ENCODE measurements around the gene GAPDHS.

Gene GAPDHS

GRCh38 chr19:35511337-35511736 lies 21.9 kb upstream of the GAPDHS start:
- DNase-seq: no peak

DNA sequence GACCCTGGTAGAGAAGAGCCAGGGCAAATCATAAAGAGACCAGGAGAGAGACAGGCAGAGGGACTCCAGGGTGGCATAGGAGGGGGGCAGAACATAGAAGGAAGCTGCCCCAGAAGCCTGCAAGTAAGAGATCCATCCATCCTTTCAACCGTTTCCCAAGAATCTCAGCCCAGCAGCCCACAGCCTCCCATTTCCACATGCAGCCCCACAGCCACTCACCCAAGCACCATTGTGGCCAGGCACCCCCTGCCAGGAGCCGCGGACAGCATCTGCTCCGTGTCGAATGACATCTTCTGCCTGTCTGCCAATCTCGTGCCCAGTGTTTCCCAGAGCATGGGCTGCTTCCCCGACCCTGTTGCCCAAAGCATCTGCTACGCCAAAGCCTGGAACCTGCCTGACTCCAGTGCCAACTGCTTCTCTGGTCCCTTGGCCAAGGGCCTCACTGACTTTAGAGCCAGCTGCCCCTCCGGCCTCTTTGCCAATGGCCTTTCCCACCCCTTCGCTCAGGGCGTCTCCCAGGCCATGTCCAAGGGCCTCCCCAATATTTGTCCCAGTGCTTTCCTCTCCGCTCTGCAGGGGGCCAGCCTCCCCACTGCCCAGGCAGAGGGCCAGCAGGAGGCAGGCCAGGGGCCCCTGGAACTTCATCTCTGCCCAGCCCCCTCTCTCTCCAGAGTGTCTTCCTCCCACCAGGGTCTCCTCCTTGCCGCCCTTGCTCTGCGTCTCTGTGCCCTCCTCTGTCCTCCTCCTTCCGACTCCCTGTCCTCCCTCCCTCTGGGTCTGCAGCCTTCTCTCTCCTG lies 20.2 kb upstream of the GAPDHS start:
- no peak for DNase-seq

- no peak for DNase-seq
These were observed 19.5 kb upstream of the GAPDHS start, which contains the start of gene DMKN for GRCh38 chr19:35513628-35514281. DMKN (minus strand) TSS chr19:35513649; CDS start chr19:35513475, 174 bp downstream.

DNA sequence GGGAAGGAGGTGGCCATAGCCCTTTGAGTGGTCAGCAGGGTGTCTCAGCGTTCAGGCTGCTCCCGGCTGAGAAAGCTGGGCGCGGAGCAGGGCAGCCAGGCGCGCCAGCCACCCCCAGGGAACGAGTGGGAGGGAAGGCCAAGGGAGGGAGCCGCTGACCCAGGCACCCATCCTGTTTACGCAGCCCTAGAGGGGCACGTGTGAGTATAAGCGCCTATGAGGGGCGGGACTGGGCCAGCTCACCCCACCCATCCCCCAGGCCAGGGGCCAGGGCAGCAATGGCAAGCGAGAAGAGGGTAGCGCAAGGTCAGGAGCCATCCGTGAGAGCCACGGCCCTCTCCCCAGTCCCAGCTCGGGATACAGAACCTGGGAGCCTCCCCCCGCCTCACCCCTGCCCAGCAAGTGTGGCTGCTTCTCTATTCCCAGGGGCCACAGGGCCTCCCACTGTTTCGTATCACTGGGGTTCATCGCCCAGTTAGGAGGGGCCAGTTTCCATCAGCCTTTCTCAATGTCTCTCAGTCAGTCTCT lies 18.9 kb upstream of the GAPDHS start:
- DNase-seq: no peak

DNA sequence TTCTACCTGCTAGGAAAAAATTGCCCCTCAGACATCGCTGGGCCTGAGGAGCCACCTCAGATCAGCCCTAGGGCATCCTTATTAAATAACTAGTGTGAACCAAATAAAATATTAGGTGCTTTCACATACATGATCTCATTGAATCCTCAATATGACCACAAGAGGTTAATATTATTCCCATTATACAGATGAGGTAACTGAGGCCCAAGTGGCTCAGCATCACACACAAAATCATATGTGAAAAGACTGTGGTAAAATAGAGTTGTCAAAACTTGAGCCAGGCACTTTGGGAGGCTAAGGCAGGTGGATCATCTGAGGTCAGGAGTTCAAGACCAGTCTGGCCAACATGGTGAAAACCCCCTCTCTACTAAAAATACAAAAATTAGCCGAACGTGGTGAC lies 16.9 kb upstream of the GAPDHS start:
- no peak for DNase-seq

DNA sequence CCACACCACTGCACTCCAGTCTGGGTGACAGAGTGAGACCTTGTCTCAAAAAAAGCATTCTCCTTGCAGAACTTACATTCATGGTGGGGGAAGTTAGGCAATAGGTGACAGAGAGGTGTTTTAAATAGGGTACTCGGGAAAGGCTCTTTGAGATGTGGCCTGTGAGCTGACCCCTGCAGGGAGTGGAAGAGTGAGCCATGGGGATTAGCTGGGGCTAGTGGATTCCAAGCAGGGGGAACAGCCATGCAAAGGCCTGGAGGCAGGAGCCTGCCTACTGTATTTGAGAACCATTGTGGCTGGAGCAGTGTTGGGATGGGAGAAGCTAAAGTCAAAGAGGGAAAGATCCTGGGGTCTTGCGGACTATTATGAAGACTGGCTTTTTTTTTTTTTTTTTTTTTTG lies 15.9 kb upstream of the GAPDHS start:
- no peak for DNase-seq

DNA sequence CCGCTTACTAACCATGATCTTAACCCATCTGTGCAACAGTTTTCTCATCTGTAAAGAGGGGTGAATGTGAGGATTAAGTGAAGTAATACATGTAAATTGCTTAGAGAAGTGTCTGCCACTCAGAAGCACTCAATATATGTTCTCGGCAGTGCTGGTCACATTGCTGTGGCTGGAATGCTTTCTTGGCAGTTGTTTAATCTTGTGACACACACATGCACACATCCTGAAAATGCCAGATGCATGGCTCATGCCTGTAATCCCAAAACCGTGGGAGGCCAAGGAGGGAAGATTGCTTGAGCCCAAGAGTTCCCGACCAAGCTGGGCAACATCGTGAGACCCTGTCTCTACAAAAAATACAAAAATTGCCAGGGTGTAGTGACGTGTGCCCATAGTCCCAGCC lies 14.9 kb upstream of the GAPDHS start:
- no peak for DNase-seq

DNA sequence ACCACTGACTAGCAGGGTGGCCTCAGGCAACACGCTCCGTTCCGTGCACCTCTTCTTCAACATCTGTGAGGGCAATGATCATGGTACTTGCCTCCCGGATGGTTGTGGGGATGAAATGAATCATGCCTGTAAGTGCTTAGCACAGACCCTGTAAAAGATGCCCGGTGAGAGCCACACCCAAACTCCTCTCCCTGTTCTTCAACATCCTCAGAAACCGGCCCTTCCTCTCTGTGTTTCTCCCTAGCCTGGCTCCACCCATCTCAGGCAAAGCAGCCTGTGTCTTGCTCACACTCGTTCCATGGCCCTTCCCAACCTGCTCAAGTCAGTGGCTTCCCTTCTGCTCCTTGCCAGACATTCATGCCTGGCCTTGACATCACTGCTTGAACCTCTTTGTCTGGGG lies 14.0 kb upstream of the GAPDHS start:
- no peak for DNase-seq

GRCh38 chr19:35521124-35521743 lies 12.0 kb upstream of the GAPDHS start:
- no peak for DNase-seq

GRCh38 chr19:35522745-35523327 lies 10.4 kb upstream of the GAPDHS start:
- DNase-seq: no peak

GRCh38 chr19:35524181-35524837 lies 8.9 kb upstream of the GAPDHS start:
- DNase-seq: no peak

GRCh38 chr19:35525873-35526272 lies 7.4 kb upstream of the GAPDHS start:
- no peak for DNase-seq

DNA sequence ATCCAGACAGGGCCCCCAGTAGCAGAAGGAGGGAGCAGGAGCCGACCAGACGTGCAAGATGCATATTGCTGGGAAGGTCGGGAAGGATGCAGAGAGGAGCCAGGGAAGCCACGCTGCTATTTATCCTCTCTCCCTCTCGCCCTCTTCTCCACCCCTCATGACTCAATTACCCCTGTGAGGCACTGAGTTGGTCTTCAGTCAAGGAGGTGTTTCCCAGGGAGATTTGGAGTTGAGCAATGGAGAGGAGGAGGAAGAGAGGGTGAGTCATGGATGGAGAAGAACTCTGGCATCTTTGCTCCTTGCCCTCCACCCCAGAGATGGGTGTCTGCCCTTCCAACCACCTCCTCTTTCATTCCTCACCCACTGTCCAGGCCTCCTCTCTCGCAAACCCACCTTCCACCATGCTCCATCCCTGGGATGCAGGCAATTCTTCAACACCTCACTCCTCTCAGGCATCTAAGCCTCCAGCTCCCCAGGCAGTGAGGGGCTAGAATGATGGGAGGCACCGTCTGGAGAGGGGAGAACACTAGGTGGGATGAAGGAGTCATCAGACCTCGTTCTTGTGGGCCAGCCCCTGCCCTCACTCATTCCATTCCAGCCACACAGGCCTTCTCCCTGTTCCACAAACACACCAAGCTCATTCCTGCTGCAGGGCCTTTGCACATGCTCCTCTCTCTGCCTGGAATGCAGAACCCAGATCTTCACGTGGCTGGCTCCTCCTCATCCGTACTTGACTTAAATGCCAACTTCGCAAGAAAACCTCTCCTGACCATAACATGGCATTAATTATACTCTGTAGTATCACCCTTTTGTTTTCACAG lies 4.8 kb upstream of the GAPDHS start, which contains the start of gene SBSN:
TSS of gene SBSN (minus strand) at position 94 of the 821 bp plus-strand sequence. CDS start at position 64, 30 bp downstream.
- no peak for DNase-seq

GRCh38 chr19:35529241-35530218 lies 3.7 kb upstream of the GAPDHS start:
- DNase-seq: no peak

- DNase-seq: no peak
These were observed 2.0 kb upstream of the GAPDHS start for GRCh38 chr19:35531291-35531690.

- DNase-seq: no peak
These were observed 651 bp downstream of the GAPDHS start for GRCh38 chr19:35533822-35534392.

GRCh38 chr19:35534803-35535480 lies 1.7 kb downstream of the GAPDHS start:
- DNase-seq: no peak

- DNase-seq: no peak
These were observed 6.1 kb downstream of the GAPDHS start for GRCh38 chr19:35539314-35539713.

DNA sequence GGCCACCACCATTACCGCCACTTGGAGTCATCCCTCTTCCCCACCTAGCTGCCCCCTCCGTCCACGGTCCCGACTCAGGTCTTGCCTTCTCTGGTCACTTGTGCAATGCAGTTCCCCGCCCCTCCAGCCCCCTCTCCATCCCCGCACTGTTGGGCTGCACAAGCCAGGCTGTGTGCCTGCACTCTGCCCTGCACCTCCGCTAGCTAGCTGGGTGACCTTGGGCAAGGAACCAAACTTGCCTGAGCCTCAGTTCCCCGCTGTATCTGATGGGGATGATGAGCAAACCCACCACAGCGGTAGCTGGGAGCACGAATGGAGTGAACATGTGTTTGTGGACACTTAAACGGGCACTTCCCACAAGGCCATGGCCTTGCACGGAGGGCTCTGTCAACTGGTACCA lies 6.6 kb downstream of the GAPDHS start:
- no peak for DNase-seq

All from activated gamma-delta T cell (primary cell).